Neural progenitor cell (in vitro differentiated cells): Measurements from ENCODE around the gene BMP2K.

Experiments used
- CTCF ChIP-seq: fragments of 200-600 bp; sonication (generic); IDR thresholded peaks from 2 replicates; pipeline ENCODE4 v1.5.1; 2017; ENCODE audit warnings: antibody characterized with exemption, mild to moderate bottlenecking
- EZH2 ChIP-seq: fragments of 200-600 bp; sonication (generic); IDR thresholded peaks from 2 replicates; pipeline ENCODE4 v1.6.1; 2017; ENCODE audit warnings: antibody characterized with exemption, mild to moderate bottlenecking, moderate library complexity

- no peak for TF ChIP-seq CTCF
- no peak for TF ChIP-seq EZH2
These were observed 3.5 kb upstream of the BMP2K start for GRCh38 chr4:78772526-78773091.
